Esophagus squamous epithelium (tissue), 4 donors: ENCODE data around the gene PPT1.

Experiments
- CTCF ChIP-seq, 6 experiments: fragments of 450-650 bp in 4 of 6; fragments of 200-600 bp in 2 of 6; sonication (generic) in 2 of 6; IDR thresholded peaks; one replicate each; pipeline ENCODE4 v1.5.1; 2016 to 2019; ENCODE audit warnings: antibody characterized with exemption in 6 of 6, mild to moderate bottlenecking in 4 of 6, moderate library complexity in 4 of 6
- POLR2A ChIP-seq, 4 donors: fragments of 450-650 bp; IDR thresholded peaks; one replicate each; pipeline ENCODE4 v1.6.1; 2017; ENCODE audit warnings: antibody characterized with exemption in 4 of 4, mild to moderate bottlenecking in 4 of 4, moderate library complexity in 3 of 4

DNA sequence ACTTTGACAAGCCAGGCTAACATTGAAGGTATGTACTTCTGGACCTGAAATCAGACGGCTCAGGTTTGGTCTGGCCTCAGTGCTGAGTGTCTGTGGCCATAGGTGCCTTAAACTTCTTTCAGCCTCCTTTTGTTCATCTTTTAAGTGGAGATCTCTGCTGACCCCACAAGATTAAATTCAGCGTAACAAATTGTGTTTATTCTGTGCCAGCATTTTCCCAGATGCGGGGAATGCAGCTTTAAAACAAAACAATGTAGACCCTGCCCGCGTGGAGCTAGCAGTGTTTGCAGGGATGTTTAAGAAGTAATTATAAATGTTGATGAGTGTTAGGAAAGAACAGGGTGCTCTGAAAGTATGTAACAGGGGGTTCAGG, 55.6 kb downstream of the PPT1 start:
- TF ChIP-seq CTCF (IDR thresholded peaks at IDR 0.05) (no peak), POLR2A (IDR thresholded peaks at IDR 0.05) (no peak)
